Thoracic aorta (tissue), 2 donors: Measurements from ENCODE around the gene SLC26A6. TPM values are rescaled to one million over a fixed set of nuclear protein-coding genes. Genes with fewer than 3 reads are reported as not detected.

Source experiments
- ATAC-seq: fragments of 150-250 bp; one replicate; pipeline ENCODE4 v1.8.0; 2017; ENCODE audit warnings: low read depth; ENCODE audit not compliant: insufficient number of reproducible peaks, low FRiP score
- DNase-seq: peaks from one replicate; pipeline ENCODE4 v3.0.0-alpha.2; 2020; ENCODE audit warnings: low spot score
- H3K27ac ChIP-seq, 2 donors: fragments of 200-600 bp; sonication (generic); 1 replicate in 1 of 2; 2 replicates in 1 of 2; pipeline ENCODE4 v1.5.1; 2016; ENCODE audit warnings: mild to moderate bottlenecking in 2 of 2, moderate library complexity in 2 of 2
- H3K27me3 ChIP-seq: fragments of 200-600 bp; sonication (generic); replicated peaks from 2 replicates; pipeline ENCODE4 v1.6.0; 2016; ENCODE audit warnings: mild to moderate bottlenecking; ENCODE audit not compliant: insufficient read depth
- H3K36me3 ChIP-seq: fragments of 200-600 bp; sonication (generic); one replicate; pipeline ENCODE4 v1.5.1; 2016
- H3K4me1 ChIP-seq, 2 donors: fragments of 200-600 bp; sonication (generic); 1 replicate in 1 of 2; 2 replicates in 1 of 2; pipeline versions ENCODE4 v1.5.1 to v1.6.0; 2016; ENCODE audit warnings: low read depth in 2 of 2, mild to moderate bottlenecking in 1 of 2; ENCODE audit not compliant: control insufficient read depth in 1 of 2
- H3K4me3 ChIP-seq: fragments of 200-600 bp; sonication (generic); 2 replicates; pipeline ENCODE4 v1.5.1; 2016; ENCODE audit warnings: mild to moderate bottlenecking
- H3K9me3 ChIP-seq: fragments of 200-600 bp; sonication (generic); 2 replicates; pipeline ENCODE4 v1.5.1; 2016
- total RNA-seq, 2 donors: library from RNA; depleted of rRNA; stranded (reverse); fragments of >200 nt; gene quantifications; one replicate each; pipeline versions ENCODE4 v1.1.0 to v1.2.3, GENCODE V29; 2016
- TF ChIP-seq, protein P1 (sequence below): fragments of 200-600 bp; sonication (generic); IDR thresholded peaks from one replicate; pipeline ENCODE4 v1.5.1; 2019; ENCODE audit warnings: antibody characterized with exemption

The SLC26A6 gene
- total RNA-seq, 2 donors from 2014 or later = 93.9 to 102 TPM

DNA sequence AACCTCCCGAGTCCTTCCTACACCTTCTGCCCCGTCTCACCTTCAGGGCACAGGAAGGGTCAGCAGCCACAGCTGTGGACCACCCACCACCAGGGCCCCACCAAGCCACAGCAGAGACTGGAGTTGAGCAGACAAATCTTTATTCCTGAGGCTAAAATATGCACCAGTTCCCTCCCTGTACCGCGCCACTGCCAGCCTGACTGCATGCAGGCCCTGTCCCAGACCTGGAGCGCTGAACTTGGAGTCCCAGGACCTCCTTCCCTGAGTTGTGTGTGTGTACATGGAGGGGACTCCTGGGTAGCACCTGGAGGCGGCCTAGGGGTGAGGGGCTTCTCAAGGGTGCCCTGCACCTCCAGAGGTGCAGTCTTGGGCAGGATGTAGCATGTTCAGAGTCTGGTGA, 9.7 kb downstream of the SLC26A6 start:
- H3K9me3 ChIP-seq = no peaks in the 10 kb centered on the region
- H3K36me3 ChIP-seq = peaks cover 49% of the 10 kb centered on the region
- no peaks in the 10 kb centered on the region for H3K27me3 ChIP-seq
- TF ChIP-seq, protein P1, sequence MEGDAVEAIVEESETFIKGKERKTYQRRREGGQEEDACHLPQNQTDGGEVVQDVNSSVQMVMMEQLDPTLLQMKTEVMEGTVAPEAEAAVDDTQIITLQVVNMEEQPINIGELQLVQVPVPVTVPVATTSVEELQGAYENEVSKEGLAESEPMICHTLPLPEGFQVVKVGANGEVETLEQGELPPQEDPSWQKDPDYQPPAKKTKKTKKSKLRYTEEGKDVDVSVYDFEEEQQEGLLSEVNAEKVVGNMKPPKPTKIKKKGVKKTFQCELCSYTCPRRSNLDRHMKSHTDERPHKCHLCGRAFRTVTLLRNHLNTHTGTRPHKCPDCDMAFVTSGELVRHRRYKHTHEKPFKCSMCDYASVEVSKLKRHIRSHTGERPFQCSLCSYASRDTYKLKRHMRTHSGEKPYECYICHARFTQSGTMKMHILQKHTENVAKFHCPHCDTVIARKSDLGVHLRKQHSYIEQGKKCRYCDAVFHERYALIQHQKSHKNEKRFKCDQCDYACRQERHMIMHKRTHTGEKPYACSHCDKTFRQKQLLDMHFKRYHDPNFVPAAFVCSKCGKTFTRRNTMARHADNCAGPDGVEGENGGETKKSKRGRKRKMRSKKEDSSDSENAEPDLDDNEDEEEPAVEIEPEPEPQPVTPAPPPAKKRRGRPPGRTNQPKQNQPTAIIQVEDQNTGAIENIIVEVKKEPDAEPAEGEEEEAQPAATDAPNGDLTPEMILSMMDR = no peak
- H3K4me1 ChIP-seq = peaks cover 0 to 8% of the 10 kb centered on the region in 2 donors
- H3K27ac ChIP-seq = no peak overlapping the region
- no peak for DNase-seq
- ATAC-seq = no peak
- no peak overlapping the region for H3K4me3 ChIP-seq

DNA sequence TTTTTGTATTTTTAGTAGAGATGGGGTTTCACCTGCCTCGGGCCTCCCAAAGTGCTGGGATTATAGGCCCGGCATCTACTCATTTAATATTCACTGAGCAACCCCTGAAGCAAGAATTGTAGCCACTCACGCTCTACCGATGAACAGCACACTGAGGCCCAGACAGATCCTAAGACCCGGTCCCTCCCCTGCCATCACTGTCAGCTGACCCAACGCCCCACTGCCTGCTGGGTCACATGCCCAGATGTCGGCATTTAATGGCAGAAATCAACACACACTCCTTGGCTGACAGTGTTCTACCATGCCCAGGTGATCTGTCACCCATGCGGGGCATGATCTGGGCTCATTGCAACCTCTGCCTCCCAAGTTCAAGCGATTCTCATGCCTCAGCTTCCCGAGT, 10.5 kb downstream of the SLC26A6 start:
- DNase-seq (no peak), ATAC-seq (no peak)
- H3K27ac ChIP-seq = no peak overlapping the region
- no peak overlapping the region for H3K4me3 ChIP-seq
- TF ChIP-seq, protein P1 = no peak
- no peaks in the 10 kb centered on the region for H3K9me3 ChIP-seq
- H3K27me3 ChIP-seq = no peaks in the 10 kb centered on the region
- H3K4me1 ChIP-seq = peaks cover 5 to 16% of the 10 kb centered on the region in 2 donors
- peaks cover 40% of the 10 kb centered on the region for H3K36me3 ChIP-seq

DNA sequence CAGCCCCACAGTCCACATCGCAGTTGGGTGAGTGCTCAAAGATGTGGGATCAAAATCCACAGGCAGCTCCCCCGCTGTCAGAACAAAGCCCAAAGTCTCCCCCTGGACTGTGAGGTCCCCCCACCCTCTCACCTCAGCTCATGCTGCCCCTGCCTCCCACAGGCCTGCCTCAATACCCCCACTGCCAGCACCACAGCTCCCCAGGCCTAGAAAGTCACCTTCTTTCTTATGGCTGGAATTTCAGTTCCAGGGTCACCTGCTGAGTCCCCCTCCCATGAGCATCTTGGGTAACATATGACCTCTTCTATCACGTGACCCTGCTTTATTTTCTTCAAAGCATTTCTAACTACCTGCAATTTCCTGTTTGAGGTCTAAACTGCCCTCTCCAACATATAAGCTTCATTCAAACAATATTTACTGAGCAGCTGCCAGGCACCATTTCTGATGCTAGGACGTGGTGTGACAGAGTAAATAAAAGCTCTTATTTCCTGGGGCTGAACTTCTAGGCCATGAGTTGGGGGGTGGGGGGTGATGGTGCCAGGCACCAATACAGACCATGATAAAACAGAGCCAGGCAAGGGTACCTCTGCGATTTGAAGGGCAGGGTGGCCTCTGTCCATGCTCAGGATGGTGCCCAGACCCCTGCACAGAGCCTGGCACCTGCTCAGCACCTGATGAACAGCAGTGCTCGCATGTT, 11.3 kb downstream of the SLC26A6 start:
- ATAC-seq (no peak), DNase-seq (no peak)
- H3K27ac ChIP-seq = no peak overlapping the region
- H3K9me3 ChIP-seq = no peaks in the 10 kb centered on the region
- no peak overlapping the region for H3K4me3 ChIP-seq
- peaks cover 35% of the 10 kb centered on the region for H3K36me3 ChIP-seq
- H3K27me3 ChIP-seq = no peaks in the 10 kb centered on the region
- TF ChIP-seq, protein P1 = no peak
- peaks cover 13 to 24% of the 10 kb centered on the region in 2 donors for H3K4me1 ChIP-seq

DNA sequence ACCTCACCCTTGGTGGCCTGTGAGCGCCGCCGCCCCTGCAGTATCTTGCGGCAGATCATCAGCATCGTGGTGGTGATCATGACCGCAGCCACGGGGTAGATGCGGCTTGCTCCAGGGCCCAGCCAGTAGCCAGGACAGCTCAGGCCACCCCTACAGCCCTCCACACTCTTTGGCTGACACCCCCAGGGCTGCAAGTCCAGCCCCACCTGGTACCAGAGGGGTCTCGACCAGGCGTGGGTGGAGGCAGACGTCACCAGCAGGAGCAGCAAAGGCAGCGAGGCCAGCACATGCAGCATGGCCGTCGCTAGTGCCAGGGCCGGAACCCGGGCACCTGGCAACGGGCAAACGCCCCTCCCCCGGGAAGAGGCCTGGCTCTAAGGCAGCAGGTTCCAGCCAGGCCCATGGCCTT, 13.8 kb downstream of the SLC26A6 start, which contains the start of gene TMEM89:
TSS of gene TMEM89 (minus strand) at position 309 of the 409 bp plus-strand sequence. CDS start at position 296, 13 bp downstream.
- DNase-seq (no peak), ATAC-seq (no peak)
- peak within 1 kb of the TSS; percentile 94 for H3K27ac ChIP-seq
- H3K4me3 ChIP-seq = no peak within 1 kb of the TSS
- H3K9me3 ChIP-seq = peaks cover 14% of the 10 kb centered on the region
- H3K4me1 ChIP-seq = peaks cover 15 to 30% of the 10 kb centered on the region in 2 donors
- no peaks in the 10 kb centered on the region for H3K27me3 ChIP-seq
- peaks cover 16% of the 10 kb centered on the region for H3K36me3 ChIP-seq
- TF ChIP-seq, protein P1 = no peak

DNA sequence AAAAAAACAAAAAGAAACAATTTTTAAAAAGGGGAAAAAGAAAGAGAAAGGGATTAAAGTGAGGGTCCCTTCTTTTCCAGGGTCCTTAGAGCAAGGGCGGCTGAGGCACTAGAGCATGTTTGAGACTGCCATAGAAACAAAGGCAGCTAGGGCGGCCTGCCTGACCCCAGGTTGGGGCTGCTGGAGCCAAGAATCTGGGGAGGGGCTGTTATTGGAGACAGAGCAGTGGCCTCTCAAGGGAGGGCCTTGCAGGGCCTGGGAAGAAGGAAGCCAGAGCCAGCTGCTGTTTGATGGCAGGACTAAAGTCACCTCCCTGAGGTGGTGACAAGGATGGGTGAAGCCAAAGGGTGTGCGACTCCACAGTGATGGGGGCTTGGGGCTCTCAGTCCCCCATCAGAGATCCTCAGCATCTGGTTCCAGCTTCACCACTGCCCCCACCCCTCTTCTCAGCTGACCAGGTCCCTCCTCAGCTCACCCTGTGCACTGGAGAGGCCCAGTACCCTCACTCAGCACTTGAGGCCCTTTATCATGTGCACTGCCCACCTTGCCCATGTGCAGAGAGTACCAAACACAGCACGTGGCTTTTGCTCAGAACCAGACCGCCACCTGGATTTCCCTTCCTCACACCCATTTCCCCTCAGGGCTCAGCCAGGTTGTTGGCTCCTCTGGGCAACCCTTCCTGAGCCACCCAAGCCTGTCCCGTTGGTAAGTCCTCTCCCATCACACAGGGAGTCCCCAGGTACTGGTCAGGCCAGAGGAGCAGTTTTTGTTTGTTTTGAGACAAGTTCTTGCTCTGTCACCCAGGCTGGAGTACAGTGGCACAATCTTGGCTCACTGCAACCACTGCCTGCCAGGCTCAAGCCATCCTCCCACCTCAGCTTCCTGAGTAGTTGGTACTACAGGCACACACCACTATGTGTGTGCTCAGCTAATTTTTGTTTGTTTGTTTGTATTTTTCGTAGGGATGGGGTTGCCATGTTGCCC, 15.4 kb downstream of the SLC26A6 start:
- peaks cover 14% of the 10 kb centered on the region for H3K9me3 ChIP-seq
- no peaks in the 10 kb centered on the region for H3K36me3 ChIP-seq
- no peak for DNase-seq
- TF ChIP-seq, protein P1 = no peak
- peaks cover 15 to 30% of the 10 kb centered on the region in 2 donors for H3K4me1 ChIP-seq
- H3K27ac ChIP-seq = peak overlapping the region; percentile 94
- H3K27me3 ChIP-seq = no peaks in the 10 kb centered on the region
- ATAC-seq = no peak
- peak overlapping the region; percentile 29 for H3K4me3 ChIP-seq
